ENCODE data around the gene SLC8A2.

DNA sequence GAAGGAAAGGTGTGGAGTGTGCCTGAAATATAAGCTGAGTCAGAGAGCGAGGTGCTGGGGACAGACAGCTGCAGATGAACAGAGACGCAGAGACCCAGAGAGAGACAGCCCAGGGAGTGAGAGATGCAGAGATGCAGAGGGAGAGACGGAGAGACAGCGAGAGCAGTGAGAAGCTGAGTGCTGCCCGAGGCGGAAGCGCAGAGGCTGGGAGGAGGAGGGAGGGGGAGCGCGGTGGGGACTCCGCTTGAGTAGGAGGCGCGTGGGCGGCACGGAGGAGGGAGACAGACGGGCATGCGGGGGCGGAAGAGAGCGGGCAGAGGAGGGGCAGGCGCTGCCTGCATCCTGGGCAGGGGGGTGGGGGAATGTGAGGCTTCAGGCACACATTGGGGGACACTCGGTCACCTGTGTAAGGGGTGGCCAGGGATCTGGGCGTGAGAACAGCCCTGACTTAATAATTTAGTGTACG is 25.7 kb downstream of the SLC8A2 start:
- no peak for TF ChIP-seq CTCF (IDR thresholded peaks at IDR 0.05; ENCODE audit: low read depth, low read length, poor library complexity, severe bottlenecking)
- TF ChIP-seq EZH2phosphoT487 (IDR thresholded peaks at IDR 0.05; ENCODE audit: borderline replicate concordance, low read length): no peak
